Gastroesophageal sphincter (tissue), 4 donors: ENCODE data around the gene RNPC3. TPM values are rescaled to one million over a fixed set of nuclear protein-coding genes. Genes with fewer than 3 reads are reported as not detected.

Experiments used
- total RNA-seq, 4 donors: library from RNA; depleted of rRNA; stranded (reverse); fragments of >200 nt; gene quantifications; one replicate each; pipeline ENCODE4 v1.1.0, GENCODE V29; 2016

RNPC3 gene
- total RNA-seq, 4 donors from 2014 or later: 9.3 to 56.2 (median 19.3) TPM

Other genes starting within 250 kb of the RNPC3 start
- 10 to 100 TPM; 31.4 to 59.6 (median 44.3) TPM for gene AMY2B, start 45.9 kb downstream of the RNPC3 start, total RNA-seq
- gene AMY2A, start 91.7 kb downstream of the RNPC3 start, total RNA-seq: 1 to 10 TPM in 1 of 4 donors, not detected in 3; 1.9 TPM
- gene AMY1A, start 130.1 kb downstream of the RNPC3 start, total RNA-seq: not detected
- gene AMY1B, start 170.5 kb downstream of the RNPC3 start, total RNA-seq: not detected
- gene AMY1C, start 224.2 kb downstream of the RNPC3 start, total RNA-seq: not detected